Measurements from ENCODE around the gene HOXD13. TPM values are rescaled to one million over a fixed set of nuclear protein-coding genes. Genes with fewer than 3 reads are reported as not detected.

Gene HOXD13
- total RNA-seq, 1 experiment from 2014 or later: 32.7 TPM

GRCh38 chr2:176100547-176101140, 8.1 kb downstream of the HOXD13 start:
- Histone ChIP-seq H3K4me1 (ENCODE audit: insufficient read depth, low read length, poor library complexity, severe bottlenecking) (peaks cover 42% of the 10 kb centered on the region), H3K9me3 (ENCODE audit: low read depth, low read length, poor library complexity, severe bottlenecking) (no peaks in the 10 kb centered on the region), H3K27ac (ENCODE audit: low read depth, low read length, poor library complexity, severe bottlenecking) (no peak overlapping the region), H3K27me3 (replicated peaks; ENCODE audit: insufficient read depth, low read depth, low read length, poor library complexity) (no peaks in the 10 kb centered on the region), H3K4me3 (ENCODE audit: low read depth, low read length, poor library complexity, severe bottlenecking) (no peak overlapping the region), H3K36me3 (ENCODE audit: insufficient read depth, low read length, poor library complexity, severe bottlenecking) (no peaks in the 10 kb centered on the region)
- no peak for DNase-seq (ENCODE audit: low spot score)
- CTCF ChIA-PET: no interaction called here
- intact Hi-C loops (cut with micrococcal nuclease; ENCODE audit: unreplicated experiment): no loop called here
- POLR2A ChIA-PET (ENCODE audit: low non-redundant PET): no interaction called here
- no TSS peak for BruUV-seq (replicated peaks)
- TF ChIP-seq EZH2 (IDR thresholded peaks at IDR 0.05; ENCODE audit: borderline replicate concordance, low read depth, low read length, poor library complexity, severe bottlenecking): no peak
- TF ChIP-seq CTCF (conservative IDR thresholded peaks at IDR 0.05; ENCODE audit: low read depth, low read length): no peak

- intact Hi-C loops (cut with micrococcal nuclease; ENCODE audit: unreplicated experiment): no loop called here
- no peak for TF ChIP-seq CTCF (conservative IDR thresholded peaks at IDR 0.05; ENCODE audit: low read depth, low read length)
- no TSS peak for BruUV-seq (replicated peaks)
- no peaks in the 10 kb centered on the region for H3K9me3 ChIP-seq (ENCODE audit: low read depth, low read length, poor library complexity, severe bottlenecking)
- no peaks in the 10 kb centered on the region for H3K36me3 ChIP-seq (ENCODE audit: insufficient read depth, low read length, poor library complexity, severe bottlenecking)
- H3K4me3 ChIP-seq (ENCODE audit: low read depth, low read length, poor library complexity, severe bottlenecking): no peak overlapping the region
- H3K27ac ChIP-seq (ENCODE audit: low read depth, low read length, poor library complexity, severe bottlenecking): peak overlapping the region; percentile 32
- H3K27me3 ChIP-seq (replicated peaks; ENCODE audit: insufficient read depth, low read depth, low read length, poor library complexity): no peaks in the 10 kb centered on the region
- POLR2A ChIA-PET (ENCODE audit: low non-redundant PET): interaction anchor here (0.6 kb wide), 1 partner anchor 489 kb away, joined by 23 read pairs; no protein-coding TSS in a partner anchor
- CTCF ChIA-PET: no interaction called here
- peak; percentile 55 for DNase-seq (ENCODE audit: low spot score)
- H3K4me1 ChIP-seq (ENCODE audit: insufficient read depth, low read length, poor library complexity, severe bottlenecking): peaks cover 35% of the 10 kb centered on the region
These were observed 8.8 kb downstream of the HOXD13 start for GRCh38 chr2:176101216-176101830.

GRCh38 chr2:176101842-176102241, 9.3 kb downstream of the HOXD13 start:
- no peak for DNase-seq (ENCODE audit: low spot score)
- Histone ChIP-seq H3K36me3 (ENCODE audit: insufficient read depth, low read length, poor library complexity, severe bottlenecking) (no peaks in the 10 kb centered on the region), H3K9me3 (ENCODE audit: low read depth, low read length, poor library complexity, severe bottlenecking) (no peaks in the 10 kb centered on the region), H3K27ac (ENCODE audit: low read depth, low read length, poor library complexity, severe bottlenecking) (peak overlapping the region; percentile 32), H3K27me3 (replicated peaks; ENCODE audit: insufficient read depth, low read depth, low read length, poor library complexity) (no peaks in the 10 kb centered on the region), H3K4me3 (ENCODE audit: low read depth, low read length, poor library complexity, severe bottlenecking) (no peak overlapping the region), H3K4me1 (ENCODE audit: insufficient read depth, low read length, poor library complexity, severe bottlenecking) (peaks cover 30% of the 10 kb centered on the region)
- intact Hi-C loops (cut with micrococcal nuclease; ENCODE audit: unreplicated experiment): no loop called here
- TF ChIP-seq CTCF (conservative IDR thresholded peaks at IDR 0.05; ENCODE audit: low read depth, low read length) (no peak), EZH2 (IDR thresholded peaks at IDR 0.05; ENCODE audit: borderline replicate concordance, low read depth, low read length, poor library complexity, severe bottlenecking) (no peak)
- ChIA-PET POLR2A (ENCODE audit: low non-redundant PET) (interaction anchor here (0.6 kb wide), 1 partner anchor 489 kb away, joined by 23 read pairs; no protein-coding TSS in a partner anchor), CTCF (no interaction called here)
- no TSS peak for BruUV-seq (replicated peaks)
